Measurements from ENCODE around the gene LLCFC1.

DNA sequence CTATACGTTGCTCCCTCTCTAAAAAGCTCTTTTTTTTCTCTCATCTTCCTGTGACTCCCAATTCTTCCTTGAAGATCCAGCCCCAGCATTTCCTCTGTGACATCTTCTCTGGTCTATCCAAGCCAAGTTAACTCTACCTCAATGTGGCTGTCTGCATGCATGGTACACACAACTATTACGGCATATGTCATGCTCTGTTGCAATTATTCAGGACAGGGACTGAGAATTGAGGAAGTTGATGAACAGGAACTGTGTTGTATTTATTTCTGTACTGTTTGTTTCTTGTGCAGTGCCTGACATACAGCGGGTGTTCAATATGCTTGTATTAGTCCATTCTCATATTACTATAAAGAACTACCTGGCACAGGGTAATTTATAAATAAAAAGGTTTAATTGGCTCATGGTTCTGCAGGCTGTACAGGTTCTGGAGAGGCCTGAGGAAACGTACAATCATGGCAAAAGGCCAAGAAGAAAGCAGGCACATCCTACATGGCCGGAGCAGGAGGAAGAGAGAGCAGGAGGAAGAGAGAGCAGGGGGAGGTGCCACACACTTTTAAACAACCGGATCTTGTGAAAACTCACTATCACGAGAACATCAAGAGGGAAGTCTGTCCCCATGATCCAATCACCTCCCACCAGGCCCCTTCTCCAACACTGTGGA, 12.1 kb upstream of the LLCFC1 start:
- TF ChIP-seq ZNF274 (IDR thresholded peaks at IDR 0.05; ENCODE audit: low read depth, low read length) (no peak), YY1 (IDR thresholded peaks at IDR 0.05; ENCODE audit: insufficient read depth, insufficient read length) (no peak)
